CD4-positive, alpha-beta T cell (primary cell): ENCODE results near the gene TSHZ2. TPM values are rescaled to one million over a fixed set of nuclear protein-coding genes. Genes with fewer than 3 reads are reported as not detected.

ENCODE experiments used
- ATAC-seq: fragments of 200-7000 bp; cut with Tn5 transposase; one replicate; pipeline ENCODE4 v1.10.0; 2022; ENCODE audit warnings: mild to moderate bottlenecking; ENCODE audit not compliant: poor library complexity
- CTCF ChIA-PET: fragments of 350-600 bp; sonication (Branson Sonifier 250); formaldehyde crosslinking; loops from one replicate; lab custom pipeline; 2021; ENCODE audit warnings: antibody characterized with exemption, inconsistent platforms; lab: Charles Lee
- POLR2A ChIA-PET: fragments of 350-600 bp; sonication (Branson Sonifier 250); formaldehyde crosslinking; loops from one replicate; lab custom pipeline; 2021; ENCODE audit warnings: antibody characterized with exemption, inconsistent platforms; lab: Charles Lee
- DNase-seq, 14 experiments: peaks; one replicate each; pipeline ENCODE4 v3.0.0-alpha.2; 2013 to 2020; ENCODE audit warnings: mixed read lengths in 2 of 14
- H3K27ac ChIP-seq, 2 donors: one replicate each; pipeline versions ENCODE4 v1.5.1 to v1.7.0; 2013; ENCODE audit warnings: low read length in 2 of 2, low read depth in 1 of 2, mild to moderate bottlenecking in 1 of 2
- H3K27me3 ChIP-seq, 2 experiments: 1 replicate in 1 of 2; 2 replicates in 1 of 2; pipeline versions ENCODE4 v1.6.1 to v1.7.0; 2013; ENCODE audit warnings: low read length in 2 of 2, control low read depth in 1 of 2, mild to moderate bottlenecking in 1 of 2, moderate library complexity in 1 of 2; ENCODE audit not compliant: insufficient read depth in 2 of 2, control insufficient read depth in 1 of 2
- H3K36me3 ChIP-seq: one replicate; pipeline ENCODE4 v1.6.1; 2013; ENCODE audit warnings: low read length, control low read depth; ENCODE audit not compliant: insufficient read depth
- H3K4me1 ChIP-seq: one replicate; pipeline ENCODE4 v1.6.1; 2013; ENCODE audit warnings: low read length, control low read depth; ENCODE audit not compliant: insufficient read depth
- H3K4me3 ChIP-seq: one replicate; pipeline ENCODE4 v1.5.1; 2013; ENCODE audit warnings: mild to moderate bottlenecking, low read length, moderate library complexity
- H3K9me3 ChIP-seq, 2 experiments: 1 replicate in 1 of 2; 2 replicates in 1 of 2; pipeline versions ENCODE4 v1.6.1 to v1.7.0; 2013; ENCODE audit warnings: low read length in 2 of 2, mild to moderate bottlenecking in 2 of 2, control low read depth in 1 of 2, moderate library complexity in 1 of 2; ENCODE audit not compliant: control insufficient read depth in 1 of 2, insufficient read depth in 1 of 2
- H3K27ac Mint-ChIP-seq: one replicate; pipeline ENCODE4 v1.8.0; 2020; ENCODE audit warnings: mixed read lengths
- H3K27me3 Mint-ChIP-seq: one replicate; pipeline ENCODE4 v1.8.0; 2021; ENCODE audit warnings: mixed read lengths
- H3K36me3 Mint-ChIP-seq: one replicate; pipeline ENCODE4 v1.8.0; 2021; ENCODE audit warnings: low read depth, mixed read lengths
- H3K4me1 Mint-ChIP-seq: one replicate; pipeline ENCODE4 v1.8.0; 2021; ENCODE audit warnings: low read depth, mixed read lengths
- H3K4me3 Mint-ChIP-seq: one replicate; pipeline ENCODE4 v1.8.0; 2020; ENCODE audit warnings: mild to moderate bottlenecking, mixed read lengths
- H3K9me3 Mint-ChIP-seq: one replicate; pipeline ENCODE4 v1.8.0; 2020; ENCODE audit warnings: mixed read lengths
- CTCF ChIP-seq: fragments of 200-600 bp; IDR thresholded peaks from one replicate; pipeline ENCODE4 v1.8.0; 2022; ENCODE audit warnings: antibody characterized with exemption, mild to moderate bottlenecking
- intact Hi-C, 2 experiments: fragments of 100-400 bp; cut with DNase I in 1 of 2; cut with micrococcal nuclease in 1 of 2; formaldehyde crosslinking; loops; one replicate each; pipeline versions ENCODE4 v1.15.1 to v1.9.0; 2023 to 2025; cut with DNase I, micrococcal nuclease
- total RNA-seq, 174 experiments: library from RNA in 2 of 174; stranded (reverse) in 2 of 174; gene quantifications; one replicate each; pipeline ENCODE4 v1.2.3 and lab custom pipeline; 2021 to 2026

Gene TSHZ2
- total RNA-seq, 2 experiments from 2014 or later, result 26.1 to 27.4 TPM

- H3K27ac Mint-ChIP-seq, result no peak overlapping the region
- Histone ChIP-seq H3K36me3 (no peaks in the 10 kb centered on the region), H3K9me3 (peaks cover 12 to 24% of the 10 kb centered on the region in 2 experiments), H3K27me3 (no peaks in the 10 kb centered on the region), H3K4me1 (no peaks in the 10 kb centered on the region), H3K27ac (no peak overlapping the region), H3K4me3 (no peak overlapping the region)
- no peaks in the 10 kb centered on the region for H3K4me1 Mint-ChIP-seq
- ChIA-PET POLR2A (no interaction called here), CTCF (no interaction called here)
- TF ChIP-seq CTCF, result no peak
- no peaks in the 10 kb centered on the region for H3K27me3 Mint-ChIP-seq
- peaks cover 18% of the 10 kb centered on the region for H3K9me3 Mint-ChIP-seq
- ATAC-seq, result no peak
- no peak for DNase-seq
- intact Hi-C loops, result no loop called here
- no peak overlapping the region for H3K4me3 Mint-ChIP-seq
- H3K36me3 Mint-ChIP-seq, result peaks cover 58% of the 10 kb centered on the region
These were observed 473.2 kb downstream of the TSHZ2 start for GRCh38 chr20:53445321-53445731.

- ChIA-PET POLR2A (no interaction called here), CTCF (no interaction called here)
- Histone ChIP-seq H3K4me3 (no peak overlapping the region), H3K9me3 (peaks cover 12 to 24% of the 10 kb centered on the region in 2 experiments), H3K27ac (no peak overlapping the region), H3K27me3 (no peaks in the 10 kb centered on the region), H3K36me3 (no peaks in the 10 kb centered on the region), H3K4me1 (no peaks in the 10 kb centered on the region)
- H3K27me3 Mint-ChIP-seq, result no peaks in the 10 kb centered on the region
- no peaks in the 10 kb centered on the region for H3K4me1 Mint-ChIP-seq
- TF ChIP-seq CTCF, result no peak
- intact Hi-C loops, result no loop called here
- H3K4me3 Mint-ChIP-seq, result no peak overlapping the region
- peaks cover 18% of the 10 kb centered on the region for H3K9me3 Mint-ChIP-seq
- DNase-seq (no peak), ATAC-seq (no peak)
- H3K36me3 Mint-ChIP-seq, result peaks cover 61% of the 10 kb centered on the region
- no peak overlapping the region for H3K27ac Mint-ChIP-seq
These were observed 473.8 kb downstream of the TSHZ2 start for GRCh38 chr20:53445932-53446331.

- H3K9me3 ChIP-seq, result peaks cover 15 to 24% of the 10 kb centered on the region in 2 experiments
- no peaks in the 10 kb centered on the region for H3K36me3 ChIP-seq
- H3K27ac ChIP-seq, result no peak overlapping the region
- peaks cover 72% of the 10 kb centered on the region for H3K36me3 Mint-ChIP-seq
- H3K4me3 ChIP-seq, result no peak overlapping the region
- POLR2A ChIA-PET, result no interaction called here
- DNase-seq (no peak), ATAC-seq (no peak)
- H3K27me3 Mint-ChIP-seq, result no peaks in the 10 kb centered on the region
- CTCF ChIA-PET, result no interaction called here
- H3K4me3 Mint-ChIP-seq, result no peak overlapping the region
- intact Hi-C loops, result no loop called here
- no peak for TF ChIP-seq CTCF
- H3K27me3 ChIP-seq, result no peaks in the 10 kb centered on the region
- H3K9me3 Mint-ChIP-seq, result peaks cover 18% of the 10 kb centered on the region
- H3K4me1 ChIP-seq, result no peaks in the 10 kb centered on the region
- no peak overlapping the region for H3K27ac Mint-ChIP-seq
- no peaks in the 10 kb centered on the region for H3K4me1 Mint-ChIP-seq
These were observed 475.2 kb downstream of the TSHZ2 start for GRCh38 chr20:53447316-53447715.
